Right kidney (tissue), 9 donors: ENCODE data around the gene ZNF391.
"Not testable (repeated sequence)": the region's sequence is repeated elsewhere in the genome, so short reads cannot be mapped to it uniquely, and the experiment has no call there.

ENCODE experiments used
- DNase-seq: peaks from one replicate; pipeline ENCODE4 v3.0.0-alpha.2; 2016
- long read RNA-seq, 8 donors: transcript quantifications; one replicate each; lab custom pipeline, GENCODE V29; 2026

Gene ZNF391
- long read RNA-seq, donor 1, full-length matches to known transcripts: 1 of 1 reads
- long read RNA-seq, donor 1, partial matches to known transcripts: 0 of 1 reads
- long read RNA-seq, donor 1, other reads (novel, unspliced or antisense): 0 of 1 reads
- long read RNA-seq, donor 2, partial matches to known transcripts: 0 of 1 reads
- long read RNA-seq, donor 2, other reads (novel, unspliced or antisense): 0 of 1 reads
- long read RNA-seq, donor 3, full-length matches to known transcripts: 1 of 1 reads
- long read RNA-seq, donor 3, partial matches to known transcripts: 0 of 1 reads
- long read RNA-seq, donor 3, other reads (novel, unspliced or antisense): 0 of 1 reads
- long read RNA-seq, donor 4, full-length matches to known transcripts: 1 of 1 reads
- long read RNA-seq, donor 4, partial matches to known transcripts: 0 of 1 reads
- long read RNA-seq, donor 4, other reads (novel, unspliced or antisense): 0 of 1 reads
- long read RNA-seq, donor 5, partial matches to known transcripts: 0 of 1 reads
- long read RNA-seq, donor 5, other reads (novel, unspliced or antisense): 0 of 1 reads
- long read RNA-seq, donor 6, full-length matches to known transcripts: 2 of 2 reads
- long read RNA-seq, donor 6, partial matches to known transcripts: 0 of 2 reads
- long read RNA-seq, donor 6, other reads (novel, unspliced or antisense): 0 of 2 reads
- long read RNA-seq, donor 7, full-length matches to known transcripts: 4 of 4 reads
- long read RNA-seq, donor 7, partial matches to known transcripts: 0 of 4 reads
- long read RNA-seq, donor 7, other reads (novel, unspliced or antisense): 0 of 4 reads
- long read RNA-seq, donor 8: 0 reads

DNA sequence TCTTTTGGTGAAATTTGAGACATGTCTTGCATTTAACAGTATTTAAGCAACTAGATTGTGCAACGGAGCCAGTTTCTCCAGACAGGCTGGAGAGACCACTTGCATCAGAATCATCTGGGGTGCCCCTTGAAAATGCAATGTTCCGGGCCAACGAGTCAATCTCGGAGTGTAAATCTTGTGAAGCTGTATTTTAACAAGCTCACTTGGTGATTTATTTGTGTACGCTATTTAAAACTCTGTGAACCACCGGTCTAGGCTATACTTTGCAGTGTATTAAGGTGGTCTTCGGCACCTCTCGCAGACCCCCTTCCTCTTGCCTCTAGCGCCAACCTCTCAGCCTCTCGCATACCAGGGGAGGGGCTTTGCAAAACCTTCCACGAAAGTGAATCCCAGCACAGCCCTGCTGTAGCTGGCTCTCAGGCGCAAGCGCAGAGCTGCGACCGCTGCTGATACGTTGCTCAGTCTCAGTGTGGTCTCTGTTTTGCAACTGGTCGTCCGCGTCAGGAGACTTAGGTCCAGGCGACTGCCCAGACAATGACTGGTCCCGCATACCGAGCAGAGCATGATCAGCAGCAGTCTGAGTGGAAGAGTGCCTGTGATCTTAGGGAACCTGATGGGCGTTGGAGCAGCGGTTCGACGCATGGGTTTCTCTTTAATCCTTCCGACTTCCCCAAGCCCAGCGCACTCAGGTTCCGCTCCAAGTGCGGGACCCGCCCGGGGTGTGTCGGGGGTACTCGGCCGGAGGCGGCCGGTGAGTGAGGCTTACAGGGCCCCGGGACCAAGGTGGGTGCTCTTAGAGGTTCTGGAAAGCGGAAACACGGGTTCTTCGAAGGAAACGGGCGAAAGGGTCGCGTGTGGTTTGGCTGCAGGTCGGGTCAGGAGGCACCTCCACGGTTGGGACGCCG, at the start of gene ZNF391:
TSS of gene ZNF391 (plus strand) at position 467 of the 905 bp plus-strand sequence. CDS start 11,612 bp downstream, outside the sequence.
- peak; percentile 91 for DNase-seq

- DNase-seq: no peak
Observed at GRCh38 chr6:27352850-27353249, 35.7 kb upstream of the ZNF391 start.

DNA sequence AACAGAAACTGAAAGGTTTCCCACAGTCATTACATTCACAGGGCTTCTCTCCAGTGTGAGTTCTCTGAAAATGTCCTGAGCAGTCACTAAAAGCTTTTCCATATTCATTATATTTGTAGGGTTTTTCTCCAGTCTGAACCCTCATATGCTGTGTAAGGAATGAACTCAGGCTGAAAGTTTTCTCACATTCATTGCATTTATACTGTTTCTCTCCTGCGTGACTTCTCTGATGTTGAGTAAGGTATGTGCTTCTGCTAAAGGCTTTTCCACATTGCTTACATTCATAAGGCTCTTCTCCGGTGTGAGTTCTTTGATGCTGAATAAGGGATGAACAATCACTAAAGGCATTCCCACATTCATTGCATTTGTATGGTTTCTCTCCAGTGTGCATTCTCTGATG, 29.8 kb upstream of the ZNF391 start:
- no peak for DNase-seq

DNA sequence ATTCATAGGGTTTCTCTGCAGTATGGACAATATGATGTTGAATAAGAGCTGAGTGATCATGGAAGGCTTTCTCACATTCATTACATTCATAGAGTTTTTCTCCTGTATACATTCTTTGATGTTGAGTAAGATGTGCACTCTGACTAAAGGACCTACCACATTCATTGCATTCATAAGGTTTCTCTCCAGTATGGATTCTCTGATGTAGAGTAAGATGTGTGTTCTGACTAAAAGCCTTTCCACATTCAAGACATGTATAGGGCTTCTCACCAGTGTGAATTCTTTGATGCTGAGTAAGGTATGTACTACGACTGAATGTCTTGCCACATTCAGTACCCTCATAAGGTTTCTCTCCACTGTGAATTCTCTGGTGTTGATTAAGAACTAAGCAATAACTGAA, 29.3 kb upstream of the ZNF391 start:
- no peak for DNase-seq

GRCh38 chr6:27368202-27368601, 20.4 kb upstream of the ZNF391 start:
- no peak for DNase-seq

DNA sequence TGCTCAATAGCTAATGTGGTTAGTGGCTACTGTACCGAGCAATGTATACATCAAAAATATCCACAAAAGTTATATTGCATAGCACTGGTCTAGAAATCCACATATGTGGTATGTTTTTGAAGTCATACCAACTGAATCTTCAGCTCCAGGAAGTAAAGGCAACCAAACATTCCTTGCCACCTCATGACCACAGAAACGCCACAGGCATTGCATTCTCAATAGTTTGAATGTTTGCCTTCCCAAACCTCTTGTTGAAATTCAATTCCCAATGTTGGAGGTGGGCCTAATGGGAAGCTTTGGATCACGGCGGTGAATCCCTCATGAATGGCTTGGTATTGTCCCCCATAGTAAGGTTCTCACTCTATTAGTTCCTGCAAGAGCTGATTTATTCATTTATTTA, 18.2 kb upstream of the ZNF391 start:
- no peak for DNase-seq

GRCh38 chr6:27374824-27375612, 13.5 kb upstream of the ZNF391 start:
- peak; percentile 82 for DNase-seq

DNA sequence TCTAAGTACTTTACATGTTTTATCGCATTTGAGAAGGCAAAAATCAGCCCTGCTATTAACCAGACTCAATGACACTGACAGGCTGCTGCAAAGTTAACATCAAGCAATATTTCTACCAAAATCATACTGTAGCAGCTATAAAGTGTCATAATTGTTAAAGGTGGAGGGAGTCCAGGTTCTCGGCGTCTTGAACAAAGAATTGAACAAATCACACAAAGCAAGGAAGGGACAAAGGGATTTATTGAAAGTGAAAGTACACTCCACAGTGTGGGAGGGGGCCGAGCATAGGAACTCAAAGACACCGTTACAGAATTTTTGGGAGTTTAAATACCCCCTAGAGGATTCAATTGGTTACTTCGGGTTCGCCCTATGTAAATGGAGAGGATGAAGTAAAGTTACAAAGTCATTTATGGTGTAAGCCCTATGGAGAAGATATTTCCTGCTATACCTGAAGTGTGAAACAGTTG, 12.9 kb upstream of the ZNF391 start:
- DNase-seq: peak; percentile 18

DNA sequence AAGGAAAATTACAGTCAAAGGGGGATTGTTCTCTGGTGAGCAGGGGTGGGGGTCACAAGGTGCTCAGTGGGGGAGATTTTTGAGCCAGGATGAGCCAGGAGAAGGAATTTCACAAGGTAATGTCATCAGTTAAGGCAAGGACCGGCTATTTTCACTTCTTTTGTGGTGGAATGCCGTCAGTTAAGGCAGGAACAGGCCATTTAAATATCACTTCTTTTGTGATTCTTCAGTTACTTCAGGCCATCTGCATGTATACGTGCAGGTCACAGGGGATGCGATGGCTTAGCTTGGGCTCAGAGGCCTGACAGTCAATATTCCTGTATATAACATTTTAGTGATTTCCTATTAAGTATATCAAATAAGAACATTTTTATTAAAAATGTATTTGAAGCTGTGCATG, 10.2 kb upstream of the ZNF391 start:
- not testable (repeated sequence) for DNase-seq

DNA sequence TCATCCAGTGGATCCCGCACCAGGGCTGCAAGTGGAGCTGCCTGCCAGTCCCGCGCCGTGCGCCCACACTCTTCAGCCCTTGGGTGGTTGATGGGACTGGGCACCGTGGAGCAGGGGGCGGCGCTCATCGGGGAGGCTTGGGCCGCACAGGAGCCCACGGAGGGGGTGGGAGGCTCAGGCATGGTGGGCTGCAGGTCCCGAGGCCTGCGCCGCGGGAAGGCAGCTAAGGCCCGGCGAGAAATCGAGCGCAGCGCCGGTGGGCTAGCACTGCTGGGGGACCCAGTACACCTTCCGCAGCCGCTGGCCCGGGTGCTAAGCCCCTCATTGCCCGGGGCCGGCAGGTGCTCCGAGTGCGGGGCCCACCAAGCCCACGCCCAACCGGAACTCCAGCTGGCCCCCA, 7.6 kb upstream of the ZNF391 start:
- not testable (repeated sequence) for DNase-seq

GRCh38 chr6:27383011-27383410, 5.5 kb upstream of the ZNF391 start:
- no peak for DNase-seq

DNA sequence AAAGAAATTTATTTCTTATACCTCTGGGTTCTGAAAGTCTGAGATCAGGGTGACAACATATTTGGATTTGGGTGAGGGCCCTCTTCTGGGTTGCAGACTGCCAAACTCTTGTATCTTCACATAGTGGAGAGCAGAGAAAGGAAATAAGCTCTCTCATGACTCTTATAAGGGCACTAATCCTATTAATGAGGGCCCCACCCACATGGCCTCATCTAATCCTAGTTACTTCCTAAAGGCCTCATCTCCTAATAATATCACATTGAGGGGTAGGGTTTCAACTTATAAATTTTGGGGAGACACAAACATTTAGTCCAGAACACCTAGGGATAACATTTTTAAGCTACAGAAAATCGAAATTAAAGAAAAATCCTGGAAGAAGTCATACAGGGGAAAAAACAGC, 5.1 kb upstream of the ZNF391 start:
- no peak for DNase-seq

DNA sequence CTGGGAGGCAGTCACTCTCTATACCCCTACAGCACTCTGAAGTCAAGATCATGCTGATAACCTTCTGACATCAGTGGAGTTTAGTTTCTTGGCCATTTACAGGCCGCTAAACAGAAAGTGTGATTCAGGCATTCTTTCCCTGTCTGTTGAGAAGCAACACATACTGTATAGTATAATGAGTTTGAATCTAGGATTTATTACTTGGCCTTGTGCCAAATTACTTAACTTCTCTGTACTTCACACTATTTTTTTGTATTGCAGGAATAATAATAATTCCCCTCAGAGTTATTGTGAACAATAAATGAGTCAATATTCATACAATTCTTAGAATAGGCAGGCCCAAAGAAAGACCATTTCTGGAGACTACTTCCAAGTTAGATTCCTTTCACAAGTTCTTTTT, 4.1 kb downstream of the ZNF391 start:
- no peak for DNase-seq

- DNase-seq: no peak
Observed at GRCh38 chr6:27394073-27394472, 5.5 kb downstream of the ZNF391 start.

DNA sequence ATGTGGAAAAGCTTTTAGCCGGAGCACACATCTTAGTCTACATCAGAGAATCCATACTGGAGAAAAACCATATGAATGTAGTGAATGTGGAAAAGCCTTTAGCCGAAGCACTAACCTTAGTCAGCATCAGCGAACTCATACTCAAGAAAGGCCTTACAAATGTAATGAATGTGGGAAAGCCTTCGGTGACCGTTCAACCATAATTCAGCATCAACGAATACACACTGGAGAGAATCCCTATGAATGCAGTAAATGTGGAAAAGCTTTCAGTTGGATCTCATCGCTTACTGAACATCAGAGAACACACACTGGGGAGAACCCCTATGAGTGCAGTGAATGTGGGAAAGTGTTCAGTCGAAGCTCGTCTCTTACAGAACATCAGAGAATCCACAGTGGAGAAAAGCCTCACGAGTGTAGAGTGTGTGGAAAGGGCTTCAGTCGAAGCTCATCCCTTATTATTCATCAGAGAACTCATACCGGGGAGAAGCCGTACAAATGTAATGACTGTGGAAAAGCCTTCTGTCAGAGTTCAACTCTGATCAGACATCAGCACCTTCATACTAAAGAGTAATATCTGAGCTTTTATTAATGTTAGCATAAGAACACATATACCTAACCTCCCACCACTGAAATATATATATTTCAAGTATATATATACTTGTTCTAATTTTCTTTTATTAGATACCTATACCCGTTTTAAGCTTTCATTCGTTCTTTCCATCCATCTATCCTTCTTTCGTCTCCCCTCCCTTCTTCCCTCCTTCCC, 12.5 kb downstream of the ZNF391 start:
- DNase-seq: no peak

GRCh38 chr6:27406085-27406484, 17.5 kb downstream of the ZNF391 start:
- no peak for DNase-seq

GRCh38 chr6:27407153-27407814, 18.7 kb downstream of the ZNF391 start:
- DNase-seq: no peak

DNA sequence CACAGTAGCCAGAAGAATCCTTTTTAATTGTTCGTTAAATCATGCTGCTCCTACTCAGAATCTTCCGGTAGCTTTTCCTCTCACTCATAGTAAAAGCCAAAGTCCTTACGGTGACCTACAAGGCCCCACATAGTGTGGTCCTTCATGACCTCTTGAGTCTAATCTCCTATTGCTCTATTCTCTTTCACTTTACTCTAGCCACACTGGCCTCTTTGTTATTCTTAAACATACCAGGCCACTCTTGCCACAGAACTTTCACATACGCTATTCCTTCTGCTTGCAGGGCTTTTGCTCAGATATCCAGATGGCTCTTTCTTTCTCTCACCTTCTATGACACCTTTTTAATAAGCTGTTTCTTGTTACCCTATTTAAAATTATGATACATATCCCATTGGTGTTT, 25.7 kb downstream of the ZNF391 start:
- DNase-seq: no peak

GRCh38 chr6:27414996-27415395, 26.4 kb downstream of the ZNF391 start:
- DNase-seq: no peak

DNA sequence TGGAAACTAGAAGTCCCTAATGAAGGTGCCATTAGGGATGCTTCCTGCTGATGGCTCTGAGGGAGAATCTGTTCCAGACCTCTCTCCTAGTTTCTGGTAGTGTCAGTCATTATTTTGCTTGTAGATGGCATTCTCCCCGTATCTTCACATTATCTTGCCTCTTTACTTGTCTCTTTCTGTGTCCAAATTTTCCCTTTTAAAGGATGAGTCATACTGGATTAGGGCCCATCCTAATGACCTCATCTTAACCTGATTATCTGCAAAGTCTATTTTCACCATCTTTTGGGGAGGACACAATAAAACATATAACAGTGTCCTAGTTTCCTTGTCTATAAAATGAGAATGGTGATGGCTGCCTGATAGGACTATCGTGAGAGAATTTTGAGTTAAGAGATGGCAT, 27.3 kb downstream of the ZNF391 start:
- DNase-seq: no peak
